Measurements from ENCODE around the gene TJP3. TPM values are rescaled to one million over a fixed set of nuclear protein-coding genes. Genes with fewer than 3 reads are reported as not detected.

TJP3 gene
- total RNA-seq, 4 donors from 2014 or later, result 29.7 to 43.7 (median 39.8) TPM

- no peaks in the 10 kb centered on the region for H3K9me3 ChIP-seq
- H3K36me3 ChIP-seq, result no peaks in the 10 kb centered on the region
- no peak overlapping the region for H3K4me3 ChIP-seq (replicated peaks in 1 of 3)
- no peak for DNase-seq
- H3K27me3 ChIP-seq, result no peaks in the 10 kb centered on the region
- WGBS, 2 donors, result 91 to 93% methylated on average over 10 to 13 of the region's 13 CpGs
- intact Hi-C loops (cut with DNase I), result no loop called here
- TF ChIP-seq CTCF (IDR thresholded peaks at IDR 0.05) (no peak), POLR2A (IDR thresholded peaks at IDR 0.05) (no peak)
- H3K4me1 ChIP-seq, result peaks cover 6 to 31% of the 10 kb centered on the region in 2 donors
- H3K27ac ChIP-seq, result peak overlapping the region in 1 of 3 donors; percentile 95
These were observed 35.2 kb upstream of the TJP3 start for GRCh38 chr19:3672993-3673392.

GRCh38 chr19:3673506-3674439, 34.4 kb upstream of the TJP3 start:
- no peaks in the 10 kb centered on the region for H3K36me3 ChIP-seq
- no peaks in the 10 kb centered on the region for H3K27me3 ChIP-seq
- no peak for DNase-seq
- 93 to 95% methylated on average over 26 to 32 of the region's 34 CpGs for WGBS, 2 donors
- intact Hi-C loops (cut with DNase I), result no loop called here
- TF ChIP-seq CTCF (IDR thresholded peaks at IDR 0.05) (no peak), POLR2A (IDR thresholded peaks at IDR 0.05) (no peak)
- H3K4me3 ChIP-seq (replicated peaks in 1 of 3), result no peak overlapping the region
- no peaks in the 10 kb centered on the region for H3K9me3 ChIP-seq
- no peak overlapping the region for H3K27ac ChIP-seq
- H3K4me1 ChIP-seq, result peaks cover 6 to 30% of the 10 kb centered on the region in 2 donors

- Histone ChIP-seq H3K36me3 (no peaks in the 10 kb centered on the region), H3K4me3 (replicated peaks in 1 of 3) (no peak overlapping the region), H3K27ac (no peak overlapping the region), H3K4me1 (peaks cover 6 to 20% of the 10 kb centered on the region in 2 donors), H3K27me3 (no peaks in the 10 kb centered on the region), H3K9me3 (no peaks in the 10 kb centered on the region)
- DNase-seq, result no peak
- TF ChIP-seq POLR2A (IDR thresholded peaks at IDR 0.05), result no peak
- no peak for TF ChIP-seq CTCF (IDR thresholded peaks at IDR 0.05)
- intact Hi-C loops (cut with DNase I), result no loop called here
- 91 to 93% methylated on average over 13 of the region's 13 CpGs for WGBS, 2 donors
These were observed 33.2 kb upstream of the TJP3 start for GRCh38 chr19:3674784-3675543.

GRCh38 chr19:3678188-3678587, 30.0 kb upstream of the TJP3 start:
- intact Hi-C loops (cut with DNase I), result no loop called here
- no peaks in the 10 kb centered on the region for H3K9me3 ChIP-seq
- H3K27me3 ChIP-seq, result no peaks in the 10 kb centered on the region
- no peaks in the 10 kb centered on the region for H3K36me3 ChIP-seq
- peaks cover 0 to 6% of the 10 kb centered on the region in 2 donors for H3K4me1 ChIP-seq
- H3K27ac ChIP-seq, result no peak overlapping the region
- no peak for DNase-seq
- TF ChIP-seq POLR2A (IDR thresholded peaks at IDR 0.05), result no peak
- 94 to 98% methylated on average over 3 of the region's 3 CpGs for whole genome bisulfite sequencing, 2 donors
- no peak overlapping the region for H3K4me3 ChIP-seq (replicated peaks in 1 of 3)

- WGBS, 2 donors, result 87 to 89% methylated on average over 12 of the region's 12 CpGs
- Histone ChIP-seq H3K27ac (no peak overlapping the region), H3K4me1 (peaks cover 0 to 10% of the 10 kb centered on the region in 2 donors), H3K9me3 (no peaks in the 10 kb centered on the region), H3K4me3 (replicated peaks in 1 of 3) (no peak overlapping the region), H3K27me3 (no peaks in the 10 kb centered on the region), H3K36me3 (peaks cover 0 to under 1% of the 10 kb centered on the region in 2 donors)
- TF ChIP-seq CTCF (IDR thresholded peaks at IDR 0.05), result no peak
- no peak for TF ChIP-seq POLR2A (IDR thresholded peaks at IDR 0.05)
- intact Hi-C loops (cut with DNase I), result no loop called here
- no peak for DNase-seq
These were observed 29.0 kb upstream of the TJP3 start for GRCh38 chr19:3679138-3679537.
